ENCODE results near the gene PODXL2. TPM values are rescaled to one million over a fixed set of nuclear protein-coding genes. Genes with fewer than 3 reads are reported as not detected.

The PODXL2 gene
- total RNA-seq, 2 experiments from 2014 or later, result 4.0 to 4.2 TPM

GRCh38 chr3:127606086-127606805, 22.7 kb upstream of the PODXL2 start:
- Histone ChIP-seq H3K4me3 (ENCODE audit: low read length) (no peak overlapping the region), H3K27ac (ENCODE audit: low read depth in 1 of 2, low read length in 2 of 2) (no peak overlapping the region), H3K36me3 (ENCODE audit: insufficient read depth, low read length) (peaks cover 41% of the 10 kb centered on the region), H3K4me1 (ENCODE audit: insufficient read depth, low read length) (no peaks in the 10 kb centered on the region), H3K9me3 (ENCODE audit: control insufficient read depth in 1 of 2, insufficient read depth in 1 of 2, low read length in 2 of 2) (no peaks in the 10 kb centered on the region), H3K27me3 (ENCODE audit: control insufficient read depth in 1 of 2, insufficient read depth in 2 of 2, low read length in 2 of 2) (no peaks in the 10 kb centered on the region)
- intact Hi-C loops (cut with DNase I, micrococcal nuclease), result no loop called here
- H3K36me3 Mint-ChIP-seq (ENCODE audit: low read depth), result peaks cover 52% of the 10 kb centered on the region
- DNase-seq, result no peak
- no peak overlapping the region for H3K4me3 Mint-ChIP-seq
- H3K9me3 Mint-ChIP-seq, result no peaks in the 10 kb centered on the region
- no peaks in the 10 kb centered on the region for H3K4me1 Mint-ChIP-seq (ENCODE audit: low read depth)
- no peak for TF ChIP-seq CTCF (IDR thresholded peaks at IDR 0.05)
- ChIA-PET CTCF (interaction anchor here (2.5 kb wide), 1 partner anchor 31 kb away, joined by 7 read pairs; no protein-coding TSS in a partner anchor), POLR2A (no interaction called here)
- no peak for ATAC-seq (ENCODE audit: poor library complexity)
- no peaks in the 10 kb centered on the region for H3K27me3 Mint-ChIP-seq
- no peak overlapping the region for H3K27ac Mint-ChIP-seq

- Histone ChIP-seq H3K27me3 (ENCODE audit: control insufficient read depth in 1 of 2, insufficient read depth in 2 of 2, low read length in 2 of 2) (no peaks in the 10 kb centered on the region), H3K36me3 (ENCODE audit: insufficient read depth, low read length) (peaks cover 41% of the 10 kb centered on the region), H3K4me1 (ENCODE audit: insufficient read depth, low read length) (no peaks in the 10 kb centered on the region), H3K4me3 (ENCODE audit: low read length) (no peak overlapping the region), H3K9me3 (ENCODE audit: control insufficient read depth in 1 of 2, insufficient read depth in 1 of 2, low read length in 2 of 2) (no peaks in the 10 kb centered on the region), H3K27ac (ENCODE audit: low read depth in 1 of 2, low read length in 2 of 2) (no peak overlapping the region)
- intact Hi-C loops (cut with DNase I, micrococcal nuclease), result no loop called here
- TF ChIP-seq CTCF (IDR thresholded peaks at IDR 0.05), result no peak
- no peaks in the 10 kb centered on the region for H3K4me1 Mint-ChIP-seq (ENCODE audit: low read depth)
- DNase-seq (no peak), ATAC-seq (ENCODE audit: poor library complexity) (no peak)
- CTCF ChIA-PET, result interaction anchor here (2.5 kb wide), 1 partner anchor 32 kb away, joined by 7 read pairs; no protein-coding TSS in a partner anchor
- no peak overlapping the region for H3K27ac Mint-ChIP-seq
- no peak overlapping the region for H3K4me3 Mint-ChIP-seq
- POLR2A ChIA-PET, result interaction anchor here (1.1 kb wide), 1 partner anchor 9 kb away, joined by 4 read pairs; the partner anchor contains the start of gene MCM2
- H3K36me3 Mint-ChIP-seq (ENCODE audit: low read depth), result peaks cover 54% of the 10 kb centered on the region
- H3K9me3 Mint-ChIP-seq, result no peaks in the 10 kb centered on the region
- no peaks in the 10 kb centered on the region for H3K27me3 Mint-ChIP-seq
Measured at GRCh38 chr3:127606981-127607595, 21.9 kb upstream of the PODXL2 start.

GRCh38 chr3:127607675-127608361, 21.2 kb upstream of the PODXL2 start:
- Mint-ChIP-seq H3K36me3 (ENCODE audit: low read depth) (peaks cover 59% of the 10 kb centered on the region), H3K9me3 (no peaks in the 10 kb centered on the region), H3K27me3 (no peaks in the 10 kb centered on the region), H3K27ac (no peak overlapping the region), H3K4me1 (ENCODE audit: low read depth) (no peaks in the 10 kb centered on the region), H3K4me3 (no peak overlapping the region)
- ATAC-seq (ENCODE audit: poor library complexity) (no peak), DNase-seq (no peak)
- ChIA-PET POLR2A (interaction anchor here (1.1 kb wide), 1 partner anchor 10 kb away, joined by 4 read pairs; the partner anchor contains the start of gene MCM2), CTCF (interaction anchor here (2.5 kb wide), 1 partner anchor 33 kb away, joined by 7 read pairs; no protein-coding TSS in a partner anchor)
- H3K4me3 ChIP-seq (ENCODE audit: low read length), result no peak overlapping the region
- TF ChIP-seq CTCF (IDR thresholded peaks at IDR 0.05), result no peak
- no peak overlapping the region for H3K27ac ChIP-seq (ENCODE audit: low read depth in 1 of 2, low read length in 2 of 2)
- H3K27me3 ChIP-seq (ENCODE audit: control insufficient read depth in 1 of 2, insufficient read depth in 2 of 2, low read length in 2 of 2), result no peaks in the 10 kb centered on the region
- intact Hi-C loops (cut with DNase I, micrococcal nuclease), result no loop called here
- no peaks in the 10 kb centered on the region for H3K4me1 ChIP-seq (ENCODE audit: insufficient read depth, low read length)
- H3K36me3 ChIP-seq (ENCODE audit: insufficient read depth, low read length), result peaks cover 41% of the 10 kb centered on the region
- H3K9me3 ChIP-seq (ENCODE audit: control insufficient read depth in 1 of 2, insufficient read depth in 1 of 2, low read length in 2 of 2), result no peaks in the 10 kb centered on the region

Data from CD4-positive, alpha-beta T cell (primary cell).